Measurements from ENCODE around the gene CHRNA4. TPM values are rescaled to one million over a fixed set of nuclear protein-coding genes. Genes with fewer than 3 reads are reported as not detected.

Gene CHRNA4
- total RNA-seq, 2 experiments from 2014 or later, result not detected

DNA sequence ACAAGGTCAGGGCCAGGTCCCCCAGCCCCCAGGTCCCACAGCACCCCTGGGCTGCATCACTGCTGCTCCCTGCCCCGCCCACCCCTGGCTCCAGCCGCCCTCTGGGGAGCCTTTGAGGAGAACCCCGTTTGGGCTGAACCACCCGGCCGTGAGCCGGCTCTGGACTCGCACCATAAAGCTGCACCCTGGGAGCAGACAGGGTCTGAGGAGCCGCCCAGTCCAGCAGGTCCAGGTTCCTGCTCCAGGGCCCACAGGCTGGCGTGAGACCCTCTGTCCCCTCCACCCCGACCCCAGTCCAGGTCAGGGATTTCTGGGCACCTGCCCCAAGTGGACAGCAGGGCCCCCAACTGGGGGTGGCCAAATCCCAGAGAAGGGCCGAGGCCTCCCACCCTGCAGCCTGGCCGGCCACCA lies 8.3 kb downstream of the CHRNA4 start:
- H3K36me3 Mint-ChIP-seq (ENCODE audit: low read depth), result no peaks in the 10 kb centered on the region
- DNase-seq, result no peak

DNA sequence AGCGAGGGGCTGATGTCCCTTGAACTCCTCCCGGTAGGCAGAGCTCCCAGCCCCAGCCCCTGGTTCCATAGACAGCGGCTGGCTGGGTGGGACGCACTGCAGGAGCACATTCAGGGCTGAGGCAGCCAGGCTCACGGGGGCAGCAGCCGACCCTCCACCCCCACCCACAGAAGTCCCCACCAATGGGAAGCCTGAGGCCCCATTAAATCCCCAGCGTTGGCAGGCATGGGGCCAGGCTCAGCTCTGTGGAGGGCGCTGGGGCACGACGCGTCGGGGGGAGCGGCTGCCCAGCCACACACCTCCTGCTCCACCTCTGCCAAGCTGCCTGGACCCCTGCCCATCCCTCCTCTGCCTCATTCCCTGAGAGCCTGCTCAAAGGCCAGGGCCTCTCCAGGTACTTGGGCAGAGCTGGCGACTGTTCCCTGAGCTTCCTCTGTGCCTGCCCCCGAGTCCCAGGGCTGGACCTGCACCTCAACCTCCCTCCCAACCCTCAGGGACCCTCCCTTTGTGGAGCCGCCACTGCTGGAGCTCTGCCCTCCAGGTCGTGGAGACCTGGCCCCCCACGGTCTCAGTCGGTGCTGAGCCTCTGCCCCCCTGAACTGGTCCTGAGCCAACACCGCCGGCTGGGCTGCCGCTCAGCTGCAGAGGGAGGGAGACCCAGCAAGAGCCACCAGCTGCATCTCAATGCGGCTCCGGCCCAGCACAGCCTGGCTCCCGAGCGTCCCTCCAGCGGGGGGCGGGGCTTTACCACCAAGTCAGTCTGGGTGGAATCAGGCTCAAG lies 9.1 kb downstream of the CHRNA4 start:
- H3K27me3 ChIP-seq (ENCODE audit: control insufficient read depth in 1 of 2, insufficient read depth in 2 of 2, low read length in 2 of 2), result peaks cover 0 to 4% of the 10 kb centered on the region in 2 experiments
- H3K27ac Mint-ChIP-seq, result no peak overlapping the region
- DNase-seq, result no peak
- no peak overlapping the region for H3K27ac ChIP-seq (ENCODE audit: low read depth in 1 of 2, low read length in 2 of 2)
- CTCF ChIA-PET, result interaction anchor here (0.5 kb wide), 1 partner anchor 157 kb away, joined by 3 read pairs; no protein-coding TSS in a partner anchor
- no peak for ATAC-seq (ENCODE audit: poor library complexity)
- no peaks in the 10 kb centered on the region for H3K36me3 Mint-ChIP-seq (ENCODE audit: low read depth)
- no peaks in the 10 kb centered on the region for H3K9me3 Mint-ChIP-seq
- H3K9me3 ChIP-seq (ENCODE audit: control insufficient read depth in 1 of 2, insufficient read depth in 1 of 2, low read length in 2 of 2), result peaks cover 0 to 41% of the 10 kb centered on the region in 2 experiments
- TF ChIP-seq, protein P1, sequence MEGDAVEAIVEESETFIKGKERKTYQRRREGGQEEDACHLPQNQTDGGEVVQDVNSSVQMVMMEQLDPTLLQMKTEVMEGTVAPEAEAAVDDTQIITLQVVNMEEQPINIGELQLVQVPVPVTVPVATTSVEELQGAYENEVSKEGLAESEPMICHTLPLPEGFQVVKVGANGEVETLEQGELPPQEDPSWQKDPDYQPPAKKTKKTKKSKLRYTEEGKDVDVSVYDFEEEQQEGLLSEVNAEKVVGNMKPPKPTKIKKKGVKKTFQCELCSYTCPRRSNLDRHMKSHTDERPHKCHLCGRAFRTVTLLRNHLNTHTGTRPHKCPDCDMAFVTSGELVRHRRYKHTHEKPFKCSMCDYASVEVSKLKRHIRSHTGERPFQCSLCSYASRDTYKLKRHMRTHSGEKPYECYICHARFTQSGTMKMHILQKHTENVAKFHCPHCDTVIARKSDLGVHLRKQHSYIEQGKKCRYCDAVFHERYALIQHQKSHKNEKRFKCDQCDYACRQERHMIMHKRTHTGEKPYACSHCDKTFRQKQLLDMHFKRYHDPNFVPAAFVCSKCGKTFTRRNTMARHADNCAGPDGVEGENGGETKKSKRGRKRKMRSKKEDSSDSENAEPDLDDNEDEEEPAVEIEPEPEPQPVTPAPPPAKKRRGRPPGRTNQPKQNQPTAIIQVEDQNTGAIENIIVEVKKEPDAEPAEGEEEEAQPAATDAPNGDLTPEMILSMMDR (IDR thresholded peaks at IDR 0.05), result no peak
- no peak overlapping the region for H3K4me3 ChIP-seq (ENCODE audit: low read length)
- H3K27me3 Mint-ChIP-seq, result peaks cover 8% of the 10 kb centered on the region
- no peaks in the 10 kb centered on the region for H3K4me1 ChIP-seq (ENCODE audit: insufficient read depth, low read length)
- H3K4me3 Mint-ChIP-seq, result no peak overlapping the region
- intact Hi-C loops (cut with DNase I, micrococcal nuclease), result no loop called here
- POLR2A ChIA-PET, result no interaction called here
- H3K4me1 Mint-ChIP-seq (ENCODE audit: low read depth), result no peaks in the 10 kb centered on the region
- H3K36me3 ChIP-seq (ENCODE audit: insufficient read depth, low read length), result no peaks in the 10 kb centered on the region

More for the DNA sequence above, 8.3 kb downstream of the CHRNA4 start:
- H3K27ac Mint-ChIP-seq, result no peak overlapping the region
- peaks cover 9% of the 10 kb centered on the region for H3K27me3 Mint-ChIP-seq
- Histone ChIP-seq H3K36me3 (ENCODE audit: insufficient read depth, low read length) (no peaks in the 10 kb centered on the region), H3K27me3 (ENCODE audit: control insufficient read depth in 1 of 2, insufficient read depth in 2 of 2, low read length in 2 of 2) (peaks cover 0 to 4% of the 10 kb centered on the region in 2 experiments), H3K9me3 (ENCODE audit: control insufficient read depth in 1 of 2, insufficient read depth in 1 of 2, low read length in 2 of 2) (peaks cover 0 to 45% of the 10 kb centered on the region in 2 experiments), H3K27ac (ENCODE audit: low read depth in 1 of 2, low read length in 2 of 2) (no peak overlapping the region), H3K4me3 (ENCODE audit: low read length) (no peak overlapping the region), H3K4me1 (ENCODE audit: insufficient read depth, low read length) (no peaks in the 10 kb centered on the region)
- CTCF ChIA-PET, result no interaction called here
- TF ChIP-seq, protein P1 (IDR thresholded peaks at IDR 0.05), result no peak
- no peaks in the 10 kb centered on the region for H3K9me3 Mint-ChIP-seq
- POLR2A ChIA-PET, result no interaction called here
- intact Hi-C loops (cut with DNase I, micrococcal nuclease), result no loop called here
- ATAC-seq (ENCODE audit: poor library complexity), result no peak
- H3K4me1 Mint-ChIP-seq (ENCODE audit: low read depth), result no peaks in the 10 kb centered on the region
- no peak overlapping the region for H3K4me3 Mint-ChIP-seq

DNA sequence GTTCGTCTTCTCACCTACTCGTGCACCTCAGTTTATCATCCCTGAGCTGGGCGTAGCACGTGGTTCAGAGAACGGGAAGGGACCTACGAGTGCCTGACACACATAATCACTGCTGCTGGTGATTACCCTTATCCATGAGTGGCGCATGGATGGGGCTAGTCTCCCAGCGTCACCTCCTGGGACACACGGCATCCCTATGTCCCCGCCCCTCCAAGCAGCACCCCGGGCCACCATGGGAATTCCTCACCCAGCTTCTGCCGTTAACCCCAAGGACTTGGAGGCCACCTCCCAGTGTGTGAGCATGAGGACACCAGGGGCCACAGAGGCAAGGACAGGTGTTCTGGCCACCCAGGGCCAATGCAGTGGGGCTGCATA lies 9.8 kb downstream of the CHRNA4 start:
- Mint-ChIP-seq H3K27me3 (peaks cover 4% of the 10 kb centered on the region), H3K27ac (no peak overlapping the region), H3K4me1 (ENCODE audit: low read depth) (no peaks in the 10 kb centered on the region), H3K9me3 (no peaks in the 10 kb centered on the region), H3K4me3 (no peak overlapping the region), H3K36me3 (ENCODE audit: low read depth) (no peaks in the 10 kb centered on the region)
- DNase-seq (no peak), ATAC-seq (ENCODE audit: poor library complexity) (no peak)
- Histone ChIP-seq H3K27me3 (ENCODE audit: control insufficient read depth in 1 of 2, insufficient read depth in 2 of 2, low read length in 2 of 2) (peaks cover 0 to 4% of the 10 kb centered on the region in 2 experiments), H3K36me3 (ENCODE audit: insufficient read depth, low read length) (no peaks in the 10 kb centered on the region), H3K27ac (ENCODE audit: low read depth in 1 of 2, low read length in 2 of 2) (no peak overlapping the region), H3K4me3 (ENCODE audit: low read length) (no peak overlapping the region), H3K9me3 (ENCODE audit: control insufficient read depth in 1 of 2, insufficient read depth in 1 of 2, low read length in 2 of 2) (peaks cover 0 to 41% of the 10 kb centered on the region in 2 experiments), H3K4me1 (ENCODE audit: insufficient read depth, low read length) (no peaks in the 10 kb centered on the region)
- CTCF ChIA-PET, result interaction anchor here (0.5 kb wide), 1 partner anchor 158 kb away, joined by 3 read pairs; no protein-coding TSS in a partner anchor
- TF ChIP-seq, protein P1 (IDR thresholded peaks at IDR 0.05), result no peak
- POLR2A ChIA-PET, result no interaction called here
- intact Hi-C loops (cut with DNase I, micrococcal nuclease), result no loop called here
